ENCODE measurements around the gene RAB3B.

Gene RAB3B

DNA sequence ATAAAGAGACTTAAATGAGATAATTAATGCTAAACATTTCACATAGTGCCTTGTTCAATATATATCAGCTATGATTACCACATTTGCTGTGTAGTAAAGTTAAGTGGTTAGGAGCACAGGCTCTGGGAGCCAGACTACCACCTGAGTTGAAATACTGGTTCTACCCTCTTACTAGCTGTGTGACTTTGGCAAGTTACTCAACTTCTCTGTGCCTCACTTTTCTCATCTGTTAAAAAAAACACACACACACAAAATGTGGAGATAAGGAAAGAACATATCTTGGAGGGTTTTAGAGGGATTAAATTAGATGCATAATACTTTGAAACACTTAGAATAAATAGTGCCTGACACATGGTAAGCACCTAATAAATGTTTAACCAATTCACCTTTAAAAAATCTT, 60.2 kb downstream of the RAB3B start:
- TF ChIP-seq, protein P1, sequence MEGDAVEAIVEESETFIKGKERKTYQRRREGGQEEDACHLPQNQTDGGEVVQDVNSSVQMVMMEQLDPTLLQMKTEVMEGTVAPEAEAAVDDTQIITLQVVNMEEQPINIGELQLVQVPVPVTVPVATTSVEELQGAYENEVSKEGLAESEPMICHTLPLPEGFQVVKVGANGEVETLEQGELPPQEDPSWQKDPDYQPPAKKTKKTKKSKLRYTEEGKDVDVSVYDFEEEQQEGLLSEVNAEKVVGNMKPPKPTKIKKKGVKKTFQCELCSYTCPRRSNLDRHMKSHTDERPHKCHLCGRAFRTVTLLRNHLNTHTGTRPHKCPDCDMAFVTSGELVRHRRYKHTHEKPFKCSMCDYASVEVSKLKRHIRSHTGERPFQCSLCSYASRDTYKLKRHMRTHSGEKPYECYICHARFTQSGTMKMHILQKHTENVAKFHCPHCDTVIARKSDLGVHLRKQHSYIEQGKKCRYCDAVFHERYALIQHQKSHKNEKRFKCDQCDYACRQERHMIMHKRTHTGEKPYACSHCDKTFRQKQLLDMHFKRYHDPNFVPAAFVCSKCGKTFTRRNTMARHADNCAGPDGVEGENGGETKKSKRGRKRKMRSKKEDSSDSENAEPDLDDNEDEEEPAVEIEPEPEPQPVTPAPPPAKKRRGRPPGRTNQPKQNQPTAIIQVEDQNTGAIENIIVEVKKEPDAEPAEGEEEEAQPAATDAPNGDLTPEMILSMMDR (IDR thresholded peaks at IDR 0.05), result no peak

DNA sequence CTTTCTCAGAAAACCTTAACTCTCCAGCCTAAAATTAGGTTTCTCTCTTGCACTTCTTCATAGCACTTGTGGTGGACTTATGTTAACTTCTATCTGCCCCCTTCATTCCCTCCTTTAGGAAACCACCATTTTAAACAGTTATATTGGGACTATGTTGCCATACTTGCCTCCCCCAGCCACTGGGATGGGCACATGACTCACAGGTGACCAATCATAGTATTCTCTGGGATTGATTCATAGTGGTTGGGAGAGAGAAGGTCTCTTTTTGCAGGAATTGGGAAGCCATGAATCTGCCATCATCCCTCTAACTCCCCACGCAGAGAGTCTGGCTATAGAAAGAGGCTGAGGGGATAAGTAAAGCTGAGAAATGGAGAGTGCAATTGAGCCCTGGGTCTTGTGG, 61.6 kb downstream of the RAB3B start:
- TF ChIP-seq, protein P1 (IDR thresholded peaks at IDR 0.05), result no peak

DNA sequence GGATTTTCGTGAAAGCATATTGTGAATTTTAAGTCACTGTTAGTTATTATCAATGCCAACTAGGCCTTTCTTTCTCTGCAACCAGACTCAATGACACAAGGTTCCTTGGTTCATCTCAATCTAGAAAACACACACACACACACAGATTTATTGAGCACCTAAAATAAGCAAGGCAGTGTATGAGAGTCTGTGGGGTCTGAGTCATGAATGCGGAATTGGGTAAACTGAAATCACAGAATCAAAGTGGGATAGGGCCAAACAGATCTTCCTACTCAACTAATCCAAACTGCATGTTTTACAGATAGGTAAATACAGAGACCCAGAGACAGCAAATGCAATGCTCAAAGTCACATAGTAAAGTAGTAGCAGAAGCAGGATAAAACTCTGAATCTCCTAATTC, 63.5 kb downstream of the RAB3B start:
- TF ChIP-seq, protein P1 (IDR thresholded peaks at IDR 0.05), result no peak

DNA sequence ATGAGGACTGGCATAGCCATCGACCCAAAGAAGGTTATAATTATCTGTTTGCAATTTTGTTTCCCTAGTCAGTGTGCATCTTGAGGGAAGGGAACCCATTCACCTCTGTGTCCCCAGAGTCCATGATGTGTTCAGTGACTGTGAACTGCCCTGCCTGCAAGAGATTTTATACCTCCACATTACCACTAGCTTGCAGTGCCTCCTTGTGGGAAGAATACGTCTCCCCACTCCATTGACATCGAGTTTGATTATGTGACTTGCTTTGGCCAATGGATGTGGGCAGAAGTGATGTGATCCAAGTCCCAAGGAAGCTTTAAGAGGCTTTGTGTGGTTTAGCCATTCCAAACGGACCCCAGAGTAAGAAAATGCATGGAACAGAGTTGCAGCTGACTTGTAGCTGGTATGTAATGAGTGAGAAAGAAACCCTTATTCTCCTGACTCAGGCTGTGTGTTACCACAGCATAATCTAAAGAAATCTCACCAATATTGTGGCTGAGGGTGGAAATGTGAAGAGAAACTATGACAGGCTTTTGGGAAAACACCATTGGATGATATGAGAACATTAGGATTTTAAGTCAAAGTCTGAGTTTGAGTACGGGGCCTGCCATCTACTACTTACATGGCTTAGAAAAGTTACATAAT, 64.2 kb downstream of the RAB3B start:
- TF ChIP-seq, protein P1 (IDR thresholded peaks at IDR 0.05), result peak; percentile 26; the same call in 1 of the 2 replicates

DNA sequence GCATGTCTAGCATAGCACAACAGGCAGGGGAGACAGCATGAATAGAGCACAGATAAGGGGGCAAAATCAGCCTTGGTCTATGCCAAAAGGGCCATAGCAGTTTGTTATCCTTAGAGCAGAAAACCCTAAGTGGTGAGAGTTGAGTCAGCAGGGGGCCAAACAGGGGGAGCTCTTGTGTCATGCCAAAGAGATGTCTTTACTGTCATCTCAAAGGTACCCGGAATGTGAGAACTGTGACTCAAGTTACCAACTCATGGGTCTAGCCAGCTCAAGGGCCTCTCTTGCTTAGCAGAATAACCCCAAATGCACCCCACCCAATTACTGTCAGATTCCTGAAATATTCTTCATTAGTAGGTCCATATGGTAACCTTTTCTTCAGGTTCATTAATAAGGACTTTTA, 66.0 kb downstream of the RAB3B start:
- TF ChIP-seq, protein P1 (IDR thresholded peaks at IDR 0.05), result no peak

DNA sequence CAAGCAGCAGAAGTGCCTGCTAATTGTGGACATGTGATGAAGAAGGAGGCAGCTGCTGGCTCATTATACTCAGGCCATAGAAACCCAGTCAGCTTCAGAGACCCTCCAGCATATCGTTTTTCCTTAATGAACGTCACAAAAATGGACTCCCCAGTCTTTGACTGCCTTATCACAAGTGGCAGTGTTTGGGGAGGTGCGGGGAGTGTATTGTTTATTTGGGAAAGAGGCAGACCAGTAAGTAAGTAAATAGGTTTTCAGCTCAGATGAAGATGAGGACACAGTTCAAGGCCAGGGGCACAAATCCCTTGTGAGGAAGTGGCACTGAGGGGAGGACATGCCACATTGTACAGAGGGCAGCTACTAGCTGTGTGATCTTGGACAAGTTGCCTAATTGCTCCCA, 68.5 kb downstream of the RAB3B start:
- TF ChIP-seq, protein P1 (IDR thresholded peaks at IDR 0.05), result no peak

DNA sequence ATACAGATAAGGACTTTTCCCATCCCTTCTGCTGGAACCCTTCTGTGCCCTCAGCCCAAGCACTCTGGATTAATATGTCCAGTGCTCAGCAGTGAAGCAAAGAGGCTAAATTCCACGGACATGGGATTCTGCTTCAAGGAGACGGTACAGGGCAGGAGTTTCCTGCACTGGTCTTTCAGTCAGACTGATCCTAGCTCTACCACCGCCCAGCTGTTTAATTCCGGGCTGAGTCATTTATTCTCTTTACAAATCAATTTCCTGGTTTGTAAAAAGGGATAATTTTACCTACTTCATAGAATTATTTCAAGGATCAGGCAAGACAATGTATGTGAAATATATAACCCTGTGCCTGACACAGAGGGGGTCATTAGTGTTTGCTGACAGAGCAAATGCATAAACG, 70.4 kb downstream of the RAB3B start:
- TF ChIP-seq, protein P1 (IDR thresholded peaks at IDR 0.05), result no peak

DNA sequence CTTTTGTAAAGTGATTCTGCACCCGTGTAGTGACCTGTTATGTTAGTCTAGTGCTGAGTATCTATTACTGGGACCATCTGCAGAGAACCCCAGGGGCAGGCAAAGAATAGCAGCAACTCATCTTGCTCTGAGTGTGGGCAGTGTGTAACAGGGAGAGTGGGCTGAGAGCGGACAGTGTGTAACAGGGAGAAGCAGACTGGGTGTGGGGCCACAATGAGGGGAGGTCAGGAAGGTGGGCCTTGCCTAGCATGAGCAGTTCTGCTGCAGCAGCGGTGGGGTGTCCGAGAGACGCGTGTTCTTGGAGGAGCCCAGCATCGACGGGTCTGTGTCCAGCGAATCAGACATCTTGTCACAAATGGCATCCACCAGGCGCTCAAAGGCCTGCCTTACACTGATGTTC, 70.8 kb downstream of the RAB3B start:
- TF ChIP-seq, protein P1 (IDR thresholded peaks at IDR 0.05), result no peak

Measured in LNCAP (cell line).